NCI-H2107 treated with DMSO at 0.1 percent for 48 hours (cell line): ENCODE data around the gene FUCA2.
"Not testable (repeated sequence)": the region's sequence is repeated elsewhere in the genome, so short reads cannot be mapped to it uniquely, and the experiment has no call there.

ENCODE experiments used
- DNase-seq: peaks from one replicate; lab custom pipeline; 2025; ENCODE audit not compliant: unreplicated experiment; lab: John Stamatoyannopoulos, UW

FUCA2 gene

DNA sequence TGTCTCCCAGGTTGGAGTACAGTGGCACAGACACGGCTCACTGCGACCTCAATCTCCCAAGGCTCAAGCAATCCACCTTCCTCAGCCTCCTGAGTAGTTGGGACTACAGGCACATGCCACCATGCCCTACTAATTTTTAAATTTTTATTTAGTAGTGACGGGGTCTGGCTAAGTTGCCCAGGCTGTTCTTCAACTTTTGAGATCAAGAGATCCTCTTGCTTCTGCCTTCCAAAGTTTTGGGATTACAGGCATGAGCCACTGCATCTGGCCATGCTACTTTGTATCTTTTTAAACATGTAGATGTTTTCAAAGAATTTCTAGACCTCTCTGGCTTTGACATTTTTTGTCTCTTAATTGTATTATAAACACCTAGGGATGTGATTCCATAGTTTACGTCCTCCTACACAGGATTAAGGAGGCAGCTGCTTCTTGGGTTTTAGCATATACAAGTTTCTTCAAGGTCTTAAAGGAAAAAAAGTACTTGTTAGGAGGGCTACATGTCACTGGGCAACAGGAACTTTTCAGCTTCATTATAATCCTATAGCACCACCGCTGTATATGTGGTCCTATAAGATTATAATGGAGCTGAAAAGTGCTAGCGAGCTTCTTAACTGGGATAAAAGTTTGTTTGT lies 62.3 kb downstream of the FUCA2 start:
- DNase-seq = no peak

DNA sequence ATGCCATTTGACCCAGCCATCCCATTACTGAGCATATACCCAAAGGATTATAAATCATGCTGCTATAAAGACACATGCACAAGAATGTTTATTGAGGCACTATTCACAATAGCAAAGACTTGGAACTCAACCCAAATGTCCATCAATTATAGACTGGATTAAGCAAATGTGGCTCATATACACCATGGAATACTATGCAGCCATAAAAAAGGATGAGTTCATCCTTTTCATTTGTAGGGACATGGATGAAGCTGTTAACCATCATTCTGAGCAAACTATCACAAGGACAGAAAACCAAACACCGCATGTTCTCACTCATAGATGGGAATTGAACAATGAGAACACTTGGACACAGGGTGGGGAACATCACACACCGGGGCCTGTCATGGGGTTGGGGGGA lies 63.7 kb downstream of the FUCA2 start:
- not testable (repeated sequence) for DNase-seq
